Keratinocyte (primary cell): ENCODE data around the gene B4GALNT3. TPM values are rescaled to one million over a fixed set of nuclear protein-coding genes. Genes with fewer than 3 reads are reported as not detected.

Source experiments
- DNase-seq: peaks from one replicate; pipeline ENCODE4 v3.0.0-alpha.2; 2011; ENCODE audit warnings: low read depth, missing footprints, low spot score
- FAIRE-seq: peaks from 2 replicates; lab custom pipeline; 2011; peaks lifted over from hg19 to GRCh38; lab: Jason Lieb, UNC
- H2AFZ ChIP-seq: 2 replicates; pipeline ENCODE4 v1.6.0; 2012; ENCODE audit warnings: low read length, control low read depth, inconsistent platforms; ENCODE audit not compliant: control insufficient read depth
- H3K27ac ChIP-seq: 2 replicates; pipeline ENCODE4 v1.5.1; 2011; ENCODE audit warnings: low read length; ENCODE audit not compliant: control insufficient read depth, insufficient read depth
- H3K27me3 ChIP-seq: 3 replicates; pipeline ENCODE4 v1.6.0; 2011; ENCODE audit warnings: low read length; ENCODE audit not compliant: control insufficient read depth, insufficient read depth; ENCODE audit errors: extremely low read depth
- H3K36me3 ChIP-seq, 2 experiments: 2 replicates in 1 of 2; 3 replicates in 1 of 2; pipeline ENCODE4 v1.5.1; 2011; ENCODE audit warnings: low read length in 2 of 2, mild to moderate bottlenecking in 1 of 2; ENCODE audit not compliant: control insufficient read depth in 2 of 2, insufficient read depth in 2 of 2; ENCODE audit errors: extremely low read depth in 1 of 2
- H3K4me1 ChIP-seq: 3 replicates; pipeline ENCODE4 v1.5.1; 2011; ENCODE audit warnings: low read length; ENCODE audit not compliant: control insufficient read depth, insufficient read depth; ENCODE audit errors: extremely low read depth
- H3K4me2 ChIP-seq: 3 replicates; pipeline ENCODE4 v1.6.0; 2011; ENCODE audit warnings: low read depth, low read length; ENCODE audit not compliant: control insufficient read depth, insufficient read depth; ENCODE audit errors: extremely low read depth
- H3K4me3 ChIP-seq, 3 experiments: fragments of 200-600 bp in 1 of 3; sonication (generic) in 1 of 3; 2 replicates in 2 of 3; 3 replicates in 1 of 3; pipeline ENCODE4 v1.5.1; 2011 to 2016; ENCODE audit warnings: low read length in 3 of 3, mild to moderate bottlenecking in 3 of 3, control low read depth in 2 of 3, inconsistent platforms in 1 of 3, low read depth in 1 of 3, mixed read lengths in 1 of 3, mixed run types in 1 of 3, moderate library complexity in 1 of 3; ENCODE audit not compliant: control insufficient read depth in 2 of 3, insufficient read depth in 2 of 3; ENCODE audit errors: extremely low read depth in 1 of 3
- H3K79me2 ChIP-seq: 2 replicates; pipeline ENCODE4 v1.6.0; 2012; ENCODE audit warnings: low read length; ENCODE audit not compliant: control insufficient read depth, insufficient read depth
- H3K9ac ChIP-seq: 3 replicates; pipeline ENCODE4 v1.6.0; 2011; ENCODE audit warnings: low read length; ENCODE audit not compliant: control insufficient read depth, insufficient read depth; ENCODE audit errors: extremely low read depth
- H3K9me1 ChIP-seq: 3 replicates; pipeline ENCODE4 v1.6.0; 2011; ENCODE audit warnings: low read length; ENCODE audit not compliant: control insufficient read depth, insufficient read depth; ENCODE audit errors: extremely low read depth
- H3K9me3 ChIP-seq: 2 replicates; pipeline ENCODE4 v1.5.1; 2012; ENCODE audit warnings: low read depth, low read length; ENCODE audit not compliant: control insufficient read depth
- H4K20me1 ChIP-seq: 3 replicates; pipeline ENCODE4 v1.6.0; 2011; ENCODE audit warnings: low read length; ENCODE audit not compliant: control insufficient read depth, insufficient read depth; ENCODE audit errors: extremely low read depth
- CTCF ChIP-seq, 3 experiments: IDR thresholded peaks in 1 of 3; conservative IDR thresholded peaks in 1 of 3; optimal IDR thresholded peaks in 1 of 3; 2 replicates in 2 of 3; 3 replicates in 1 of 3; pipeline versions ENCODE3 to v1.5.1; 2011; ENCODE audit warnings: low read length in 3 of 3, mild to moderate bottlenecking in 3 of 3, moderate library complexity in 2 of 3, control low read depth in 1 of 3, inconsistent platforms in 1 of 3; ENCODE audit not compliant: insufficient read depth in 2 of 3; ENCODE audit errors: extremely low read depth in 1 of 3
- EZH2 ChIP-seq: IDR thresholded peaks from one replicate; pipeline ENCODE4 v1.6.1; 2012; ENCODE audit warnings: inconsistent platforms, mild to moderate bottlenecking, low read length, moderate library complexity
- dilution Hi-C: fragments of 300-500 bp; cut with MboI; formaldehyde crosslinking; loops from one replicate; pipeline ENCODE4 v1.7.0; 2020; ENCODE audit warnings: low sequenced_read_pairs; ENCODE audit not compliant: extremely low pct_ligation_motif_present
- polyA plus RNA-seq, 5 experiments: library from polyadenylated mRNA; depleted of rRNA in 3 of 5; stranded (reverse) in 3 of 5; stranded (forward) in 1 of 5; unstranded in 1 of 5; fragments of >200 nt; gene quantifications; 1 replicate in 1 of 5; 2 replicates in 3 of 5; 3 replicates in 1 of 5; pipeline versions ENCODE4 v1.2.1 to v1.2.3, GENCODE V29; 2011 to 2012; ENCODE audit warnings: missing spikeins in 2 of 5, low read depth in 1 of 5, low replicate concordance in 1 of 5

The B4GALNT3 gene
- polyA plus RNA-seq, 1 donor (not counting 4 experiments of a cell fraction or from before 2014, with no cell fraction given): 7.5 TPM

GRCh38 chr12:546265-546919 is 86.7 kb downstream of the B4GALNT3 start:
- no peak for TF ChIP-seq EZH2
- no peak for TF ChIP-seq CTCF (optimal IDR thresholded peaks at IDR 0.05 in 1 of 3, IDR thresholded peaks at IDR 0.05 in 1 of 3, conservative IDR thresholded peaks at IDR 0.05 in 1 of 3; ENCODE audit: extremely low read depth in 1 of 3, insufficient read depth in 2 of 3, low read length in 3 of 3)
- DNase-seq (no peak), FAIRE-seq (no peak)
- Histone ChIP-seq H3K27ac (no peak overlapping the region), H3K9me1 (no peaks in the 10 kb centered on the region), H3K4me2 (no peak overlapping the region), H4K20me1 (no peaks in the 10 kb centered on the region), H3K4me1 (peaks cover 3% of the 10 kb centered on the region), H3K4me3 (no peak overlapping the region), H2AFZ (no peak overlapping the region), H3K79me2 (no peaks in the 10 kb centered on the region), H3K9ac (no peak overlapping the region), H3K36me3 (no peaks in the 10 kb centered on the region), H3K9me3 (no peaks in the 10 kb centered on the region), H3K27me3 (no peaks in the 10 kb centered on the region)
- dilution Hi-C loops: no loop called here

GRCh38 chr12:546920-547845 is 87.4 kb downstream of the B4GALNT3 start:
- FAIRE-seq (no peak), DNase-seq (no peak)
- no peaks in the 10 kb centered on the region for H4K20me1 ChIP-seq
- H3K9me3 ChIP-seq: no peaks in the 10 kb centered on the region
- H3K4me3 ChIP-seq: no peak overlapping the region
- dilution Hi-C loops: no loop called here
- H3K36me3 ChIP-seq: no peaks in the 10 kb centered on the region
- no peaks in the 10 kb centered on the region for H3K79me2 ChIP-seq
- no peak overlapping the region for H3K4me2 ChIP-seq
- no peaks in the 10 kb centered on the region for H3K4me1 ChIP-seq
- no peak overlapping the region for H3K9ac ChIP-seq
- H2AFZ ChIP-seq: no peak overlapping the region
- no peaks in the 10 kb centered on the region for H3K9me1 ChIP-seq
- no peak overlapping the region for H3K27ac ChIP-seq
- TF ChIP-seq CTCF (optimal IDR thresholded peaks at IDR 0.05 in 1 of 3, IDR thresholded peaks at IDR 0.05 in 1 of 3, conservative IDR thresholded peaks at IDR 0.05 in 1 of 3; ENCODE audit: extremely low read depth in 1 of 3, insufficient read depth in 2 of 3, low read length in 3 of 3) (peak; percentile 90 to 98 (median 92)), EZH2 (no peak)
- no peaks in the 10 kb centered on the region for H3K27me3 ChIP-seq
